Panc1 (cell line): Measurements from ENCODE around the gene ITGB6. TPM values are rescaled to one million over a fixed set of nuclear protein-coding genes. Genes with fewer than 3 reads are reported as not detected.

ENCODE experiments used
- ATAC-seq: fragments of 200-7000 bp; cut with Tn5 transposase; 2 replicates; pipeline ENCODE4 v1.9.1; 2020; ENCODE audit warnings: mild to moderate bottlenecking, moderate library complexity
- BruUV-seq: library from RNA; stranded (reverse); fragments of 400-500 nt; replicated peaks from 2 replicates; lab custom pipeline; 2021; lab: Mats Ljungman, UMichigan
- CTCF ChIA-PET: fragments of 300-600 bp; sonication (Branson Sonifier 250); formaldehyde crosslinking; loops from one replicate; lab custom pipeline; 2022; ENCODE audit warnings: antibody characterized with exemption; lab: Charles Lee
- POLR2A ChIA-PET: fragments of 300-600 bp; sonication (Branson Sonifier 250); formaldehyde crosslinking; loops from one replicate; lab custom pipeline; 2022; ENCODE audit warnings: antibody characterized with exemption; lab: Charles Lee
- DNase-seq: peaks from one replicate; pipeline ENCODE4 v3.0.0-alpha.2; 2010; ENCODE audit warnings: low read depth, low spot score
- H3K27ac ChIP-seq: 2 replicates; pipeline ENCODE4 v1.5.1; 2011; ENCODE audit warnings: mild to moderate bottlenecking, low read length, inconsistent platforms
- H3K27me3 ChIP-seq: fragments of 200-500 bp; sonication (Bioruptor generic); 2 replicates; pipeline ENCODE4 v1.6.0; 2014; ENCODE audit warnings: low read length, inconsistent platforms; ENCODE audit not compliant: control insufficient read depth, insufficient read depth
- H3K36me3 ChIP-seq: fragments of 200-500 bp; sonication (Bioruptor generic); 2 replicates; pipeline ENCODE4 v1.5.1; 2014; ENCODE audit warnings: inconsistent platforms, mild to moderate bottlenecking, low read length, moderate library complexity; ENCODE audit not compliant: control insufficient read depth, insufficient read depth
- H3K4me1 ChIP-seq: 2 replicates; pipeline ENCODE4 v1.5.1; 2011; ENCODE audit warnings: inconsistent platforms, mild to moderate bottlenecking, low read length, moderate library complexity; ENCODE audit not compliant: control insufficient read depth, insufficient read depth
- H3K4me3 ChIP-seq, 2 experiments: 2 replicates each; pipeline ENCODE4 v1.5.1; 2011 to 2012; ENCODE audit warnings: low read depth in 2 of 2, low read length in 2 of 2, mild to moderate bottlenecking in 2 of 2, inconsistent platforms in 1 of 2, moderate library complexity in 1 of 2
- H3K9me3 ChIP-seq: fragments of 200-500 bp; sonication (Bioruptor generic); 2 replicates; pipeline ENCODE4 v1.5.1; 2014; ENCODE audit warnings: low read depth, mild to moderate bottlenecking, inconsistent platforms, low read length, moderate library complexity; ENCODE audit not compliant: control insufficient read depth, insufficient read depth
- CTCF ChIP-seq: fragments of 450-650 bp; IDR thresholded peaks from 2 replicates; pipeline ENCODE4 v1.5.1; 2017; ENCODE audit warnings: mild to moderate bottlenecking
- POLR2AphosphoS5 ChIP-seq: IDR thresholded peaks from 2 replicates; pipeline ENCODE4 v1.6.1; 2012; ENCODE audit warnings: mild to moderate bottlenecking, low read depth, low read length, moderate library complexity
- REST ChIP-seq, 2 experiments: IDR thresholded peaks; 2 replicates each; pipeline ENCODE4 v1.6.1; 2011 to 2012; ENCODE audit warnings: low read depth in 2 of 2, control low read depth in 1 of 2, low read length in 1 of 2, mild to moderate bottlenecking in 1 of 2, moderate library complexity in 1 of 2; ENCODE audit not compliant: insufficient read depth in 1 of 2
- SIN3A ChIP-seq: IDR thresholded peaks from 2 replicates; pipeline ENCODE4 v1.6.1; 2012; ENCODE audit warnings: low read depth, mild to moderate bottlenecking, low read length, moderate library complexity, borderline replicate concordance; ENCODE audit not compliant: insufficient read depth
- TCF7L2 ChIP-seq: IDR thresholded peaks from 2 replicates; pipeline ENCODE4 v1.6.1; 2011; ENCODE audit warnings: mild to moderate bottlenecking, low read depth, low read length, inconsistent platforms
- in situ Hi-C: cut with HindIII; loops from 2 replicates; pipeline ENCODE4 v1.10.0; 2016; ENCODE audit warnings: low sequenced_read_pairs, low pct_unique_long_range_greater_than_20kb
- intact Hi-C: fragments of 100-400 bp; cut with micrococcal nuclease; formaldehyde crosslinking; loops from one replicate; pipeline ENCODE4 v1.10.0; 2022; ENCODE audit not compliant: unreplicated experiment
- total RNA-seq: library from RNA; stranded (reverse); gene quantifications from one replicate; pipeline ENCODE4 v1.2.1, GENCODE V29; 2021; ENCODE audit not compliant: unreplicated experiment

ITGB6 gene
- total RNA-seq, 1 experiment from 2014 or later: 0.08 TPM

GRCh38 chr2:160207804-160208654 is 8.0 kb upstream of the ITGB6 start:
- POLR2A ChIA-PET: interaction anchor here (0.7 kb wide), 1 partner anchor 18 kb away, joined by 3 read pairs; no protein-coding TSS in a partner anchor
- no TSS peak for BruUV-seq
- Histone ChIP-seq H3K27me3 (no peaks in the 10 kb centered on the region), H3K9me3 (peaks cover 5% of the 10 kb centered on the region; the same call in 1 of the 2 replicates), H3K4me1 (peaks cover 72% of the 10 kb centered on the region), H3K27ac (peak overlapping the region; percentile 98), H3K36me3 (no peaks in the 10 kb centered on the region), H3K4me3 (peak overlapping the region in 1 of 2 experiments; percentile 3; a peak in 2 of 4 replicates)
- TF ChIP-seq TCF7L2 (peak; percentile 84), POLR2AphosphoS5 (peak; percentile 88; the same call in 1 of the 2 replicates), SIN3A (no peak), REST (IDR thresholded peaks at IDR 0.05; ENCODE audit: insufficient read depth in 1 of 2, low read depth in 2 of 2, low read length in 1 of 2) (no peak)
- CTCF ChIA-PET: interaction anchor here (0.6 kb wide), 2 partner anchors 80 to 236 kb away, joined by 3 to 6 read pairs; no protein-coding TSS in a partner anchor
- intact Hi-C loops: no loop called here
- peak; percentile 92 for DNase-seq
- in situ Hi-C loops: no loop called here
- ATAC-seq: peak; percentile 90

GRCh38 chr2:160207271-160207670 is 7.2 kb upstream of the ITGB6 start:
- BruUV-seq: no TSS peak
- ATAC-seq (no peak), DNase-seq (no peak)
- TF ChIP-seq TCF7L2 (no peak), CTCF (no peak), POLR2AphosphoS5 (no peak), REST (IDR thresholded peaks at IDR 0.05; ENCODE audit: insufficient read depth in 1 of 2, low read depth in 2 of 2, low read length in 1 of 2) (no peak), SIN3A (no peak)
- Histone ChIP-seq H3K27me3 (no peaks in the 10 kb centered on the region), H3K27ac (peak overlapping the region; percentile 98), H3K36me3 (no peaks in the 10 kb centered on the region), H3K4me3 (no peak overlapping the region), H3K4me1 (peaks cover 72% of the 10 kb centered on the region), H3K9me3 (peaks cover 5% of the 10 kb centered on the region; the same call in 1 of the 2 replicates)
- in situ Hi-C loops: no loop called here
- ChIA-PET POLR2A (interaction anchor here (0.7 kb wide), 1 partner anchor 18 kb away, joined by 3 read pairs; no protein-coding TSS in a partner anchor), CTCF (no interaction called here)
- intact Hi-C loops: no loop called here
